Heart right ventricle (tissue), 16 donors: ENCODE results near the gene NPAS1. TPM values are rescaled to one million over a fixed set of nuclear protein-coding genes. Genes with fewer than 3 reads are reported as not detected.

Experiments used
- ATAC-seq, 8 donors: fragments of 200-7000 bp; cut with Tn5 transposase; one replicate each; pipeline ENCODE4 v1.9.1; 2020; ENCODE audit warnings: mild to moderate bottlenecking in 8 of 8, moderate library complexity in 8 of 8, moderate number of reproducible peaks in 1 of 8
- DNase-seq, 2 donors: peaks; one replicate each; pipeline ENCODE4 v3.0.0-alpha.2; 2020
- H3K27ac ChIP-seq, 10 donors: fragments of 200-600 bp; sonication (generic) in 2 of 10; one replicate each; pipeline versions ENCODE4 v1.5.0 to v1.8.0; 2020 to 2022; ENCODE audit warnings: mild to moderate bottlenecking in 3 of 10
- H3K27me3 ChIP-seq, 7 donors: fragments of 200-600 bp; one replicate each; pipeline ENCODE4 v1.8.0; 2021 to 2022; ENCODE audit warnings: mild to moderate bottlenecking in 2 of 7
- H3K36me3 ChIP-seq, 9 donors: fragments of 200-600 bp; sonication (generic) in 1 of 9; one replicate each; pipeline versions ENCODE4 v1.5.0 to v1.8.0; 2020 to 2022; ENCODE audit warnings: mild to moderate bottlenecking in 2 of 9
- H3K4me1 ChIP-seq, 9 donors: fragments of 200-600 bp; sonication (generic) in 1 of 9; one replicate each; pipeline versions ENCODE4 v1.5.0 to v1.8.0; 2020 to 2022; ENCODE audit warnings: mild to moderate bottlenecking in 4 of 9
- H3K4me3 ChIP-seq, 10 donors: fragments of 200-600 bp; sonication (generic) in 2 of 10; one replicate each; pipeline versions ENCODE4 v1.5.0 to v1.8.0; 2020 to 2022; ENCODE audit warnings: mild to moderate bottlenecking in 7 of 10, moderate library complexity in 2 of 10
- H3K9me3 ChIP-seq, 11 donors: fragments of 200-600 bp in 10 of 11; sonication (generic) in 2 of 11; one replicate each; pipeline versions ENCODE4 v1.5.0 to v1.8.0; 2013 to 2022; ENCODE audit warnings: mild to moderate bottlenecking in 2 of 11, control low read depth in 1 of 11, moderate library complexity in 1 of 11
- CTCF ChIP-seq, 9 donors: fragments of 200-600 bp; sonication (generic) in 2 of 9; IDR thresholded peaks; one replicate each; pipeline versions ENCODE4 v1.5.0 to v1.8.0; 2021 to 2022; ENCODE audit warnings: antibody characterized with exemption in 9 of 9, mild to moderate bottlenecking in 5 of 9, moderate library complexity in 1 of 9
- WGBS, 2 donors: extraction: QIAGEN DNeasy Blood & Tissue Kit; methylation state at CpG; one replicate each; pipeline ENCODE4 v1.1.7; 2013; ENCODE audit warnings: inconsistent platforms in 1 of 2; 5-methylcytosine and 5-hydroxymethylcytosine counted together
- intact Hi-C, 10 donors: fragments of 100-400 bp; cut with DNase I; formaldehyde crosslinking; loops; one replicate each; pipeline versions ENCODE4 v1.11.1 to v1.14.2; 2022
- polyA plus RNA-seq, 2 donors: library from polyadenylated mRNA; stranded (reverse); fragments of 200-250 nt; gene quantifications; one replicate each; pipeline ENCODE4 v1.2.3, GENCODE V29; 2013
- total RNA-seq, 10 donors: library from RNA; stranded (reverse); fragmentation: NEBNext Ultra II Directional in 3 of 10; extraction: Animal tissue kit (Norgen Biotek cat#: 25700) in 3 of 10; gene quantifications; one replicate each; pipeline versions ENCODE4 v1.2.1 to v1.2.4, GENCODE V29; 2021 to 2023
- donor health status: Arrhythmogenic right ventricular cardiomyopathy.
- donor health status: ischemic (EF 13 %, LVEDD 7.1; RV severe dilation, severe dysfunction).
- donor health status: healthy with polysubstance abuse.
- donor health status: DM: no; HTN: yes; CAD: no.
- donor health status: DM: no; HTN: no; CAD: no.
- donor health status: ischemic (EF 25% LVEDD 6.9; RV normal size, moderate dysfunction).
- donor health status: ischemic (EF 25% LVEDD 5.7; RV mildly dilated, moderate dysfunction).
- donor health status: healthy.
- donor health status: DM: yes; HTN: yes; CAD: no.
- donor health status: Ischemic cardiomyopathy.
- donor health status: ischemic (EF 35%, LVEDD 5.7; RV mildly dilated, moderate dysfunction).
- donor health status: nonischemic (EF 11% LVEDD 7.7; RV severe dilation, severe dysfunction).
- donor health status: DM: yes; HTN: yes; CAD: no.
- donor health status: PGD.
- donor health status: ischemic (EF 29% LVEDD 5.4; RV normal size, mild dysfunction).
- donor health status: nonischemic (EF 23%, LVEDD 6.1; RV moderate dilation, normal function).

The NPAS1 gene
- total and polyA plus RNA-seq, 12 donors: 0.17 to 1.3 (median 0.40) TPM; not detected in 2

GRCh38 chr19:46977548-46977947 is 42.1 kb upstream of the NPAS1 start:
- no peak for ATAC-seq
- peaks cover 26 to 88% (median 72%) of the 10 kb centered on the region in 9 donors for H3K4me1 ChIP-seq
- no peaks in the 10 kb centered on the region for H3K9me3 ChIP-seq
- WGBS, 2 donors: 44 to 47% methylated on average over 7 of the region's 7 CpGs
- H3K36me3 ChIP-seq: no peaks in the 10 kb centered on the region
- peak overlapping the region; percentile 57 to 96 (median 86) for H3K27ac ChIP-seq
- H3K27me3 ChIP-seq: no peaks in the 10 kb centered on the region
- no peak overlapping the region for H3K4me3 ChIP-seq
- intact Hi-C loops: loop anchor here in 4 of 10 donors (5.0 kb wide), 2 partner anchors 40 to 115 kb away; partner anchors contain the start of gene ARHGAP35 (in 3 of the 4)
- no peak for TF ChIP-seq CTCF (IDR thresholded peaks at IDR 0.05)
- DNase-seq: no peak

- no peak for DNase-seq
- WGBS, 2 donors: 75 to 78% methylated on average over 5 of the region's 5 CpGs
- no peaks in the 10 kb centered on the region for H3K36me3 ChIP-seq
Measured at GRCh38 chr19:46978171-46978869, 41.3 kb upstream of the NPAS1 start.

GRCh38 chr19:46979126-46980105 is 40.2 kb upstream of the NPAS1 start:
- peaks cover 27 to 92% (median 77%) of the 10 kb centered on the region in 9 donors for H3K4me1 ChIP-seq
- H3K27me3 ChIP-seq: no peaks in the 10 kb centered on the region
- intact Hi-C loops: loop anchor here in 5 of 10 donors (5.0 to 10.0 kb wide), 4 partner anchors 42 to 117 kb away; partner anchors contain the start of gene ARHGAP35 (in 3 of the 5)
- H3K27ac ChIP-seq: peak overlapping the region in 4 of 10 donors; percentile 6 to 48 (median 30)
- H3K4me3 ChIP-seq: no peak overlapping the region
- no peaks in the 10 kb centered on the region for H3K36me3 ChIP-seq
- no peak for ATAC-seq
- 79 to 82% methylated on average over 29 of the region's 29 CpGs for whole genome bisulfite sequencing, 2 donors
- H3K9me3 ChIP-seq: no peaks in the 10 kb centered on the region
- DNase-seq: no peak
- TF ChIP-seq CTCF (IDR thresholded peaks at IDR 0.05): no peak

More at GRCh38 chr19:46978171-46978869, 41.3 kb upstream of the NPAS1 start:
- no peaks in the 10 kb centered on the region for H3K27me3 ChIP-seq
- no peak for TF ChIP-seq CTCF (IDR thresholded peaks at IDR 0.05)
- H3K4me1 ChIP-seq: peaks cover 27 to 88% (median 75%) of the 10 kb centered on the region in 9 donors
- intact Hi-C loops: loop anchor here in 4 of 10 donors (5.0 kb wide), 2 partner anchors 41 to 116 kb away; partner anchors contain the start of gene ARHGAP35 (in 3 of the 4)
- no peaks in the 10 kb centered on the region for H3K9me3 ChIP-seq
- no peak overlapping the region for H3K4me3 ChIP-seq
- peak overlapping the region; percentile 57 to 96 (median 86) for H3K27ac ChIP-seq
- ATAC-seq: no peak

- Histone ChIP-seq H3K27me3 (no peaks in the 10 kb centered on the region), H3K9me3 (no peaks in the 10 kb centered on the region), H3K36me3 (no peaks in the 10 kb centered on the region), H3K27ac (peak overlapping the region in 3 of 10 donors; percentile 50 to 77 (median 56)), H3K4me1 (peaks cover 35 to 92% (median 77%) of the 10 kb centered on the region in 9 donors), H3K4me3 (no peak overlapping the region)
- no peak for TF ChIP-seq CTCF (IDR thresholded peaks at IDR 0.05)
- DNase-seq (no peak), ATAC-seq (no peak)
- WGBS, 2 donors: 93% methylated on average over 3 of the region's 3 CpGs
- intact Hi-C loops: loop anchor here in 2 of 10 donors (5.0 to 10.0 kb wide), 2 partner anchors 46 to 48 kb away; no protein-coding TSS in a partner anchor
Measured at GRCh38 chr19:46980761-46981160, 38.9 kb upstream of the NPAS1 start.
